Measurements from ENCODE around the gene SMYD3. TPM values are rescaled to one million over a fixed set of nuclear protein-coding genes. Genes with fewer than 3 reads are reported as not detected.
"Not testable (repeated sequence)": the region's sequence is repeated elsewhere in the genome, so short reads cannot be mapped to it uniquely, and the experiment has no call there.

The SMYD3 gene
- total RNA-seq, 1 donor, result 45.5 TPM

GRCh38 chr1:246329900-246330299 is 177.2 kb downstream of the SMYD3 start:
- no peak overlapping the region for H3K4me3 ChIP-seq (ENCODE audit: low read depth, low read length)
- no peak for TF ChIP-seq CTCF (IDR thresholded peaks at IDR 0.05; ENCODE audit: insufficient read depth, low read length)
- DNase-seq (ENCODE audit: low read depth), result no peak

- not testable (repeated sequence) for DNase-seq (ENCODE audit: low read depth); H3K4me3 ChIP-seq (ENCODE audit: low read depth, low read length)
Measured at GRCh38 chr1:246329292-246329691, 177.8 kb downstream of the SMYD3 start.

GRCh38 chr1:246324711-246325110 is 182.4 kb downstream of the SMYD3 start:
- no peak for DNase-seq (ENCODE audit: low read depth)
- H3K4me3 ChIP-seq (ENCODE audit: low read depth, low read length), result no peak overlapping the region
- TF ChIP-seq CTCF (IDR thresholded peaks at IDR 0.05; ENCODE audit: insufficient read depth, low read length), result no peak

- DNase-seq (ENCODE audit: low read depth); H3K4me3 ChIP-seq (ENCODE audit: low read depth, low read length): not testable (repeated sequence)
Measured at GRCh38 chr1:246324033-246324432, 183.0 kb downstream of the SMYD3 start.

- no peak for DNase-seq (ENCODE audit: low read depth)
- TF ChIP-seq CTCF (IDR thresholded peaks at IDR 0.05; ENCODE audit: insufficient read depth, low read length), result no peak
Measured at GRCh38 chr1:246320286-246320685, 186.8 kb downstream of the SMYD3 start.

GRCh38 chr1:246319083-246319714 is 187.9 kb downstream of the SMYD3 start:
- no peak overlapping the region for H3K4me3 ChIP-seq (ENCODE audit: low read depth, low read length)
- no peak for TF ChIP-seq CTCF (IDR thresholded peaks at IDR 0.05; ENCODE audit: insufficient read depth, low read length)
- no peak for DNase-seq (ENCODE audit: low read depth)

More at GRCh38 chr1:246320286-246320685, 186.8 kb downstream of the SMYD3 start:
- no peak overlapping the region for H3K4me3 ChIP-seq (ENCODE audit: low read depth, low read length)

- no peak overlapping the region for H3K4me3 ChIP-seq (ENCODE audit: low read depth, low read length)
- TF ChIP-seq CTCF (IDR thresholded peaks at IDR 0.05; ENCODE audit: insufficient read depth, low read length), result no peak
Measured at GRCh38 chr1:246318622-246319021, 188.5 kb downstream of the SMYD3 start.

GRCh38 chr1:246318036-246318359 is 189.1 kb downstream of the SMYD3 start:
- no peak overlapping the region for H3K4me3 ChIP-seq (ENCODE audit: low read depth, low read length)
- TF ChIP-seq CTCF (IDR thresholded peaks at IDR 0.05; ENCODE audit: insufficient read depth, low read length), result no peak
- DNase-seq (ENCODE audit: low read depth), result no peak

More at GRCh38 chr1:246318622-246319021, 188.5 kb downstream of the SMYD3 start:
- DNase-seq (ENCODE audit: low read depth), result no peak

All from fibroblast of the aortic adventitia (primary cell).